PC-9 (cell line): ENCODE data around the gene LUZP2.

Experiments used
- EZH2 ChIP-seq: fragments of 200-600 bp; sonication (generic); IDR thresholded peaks from 2 replicates; pipeline ENCODE4 v1.8.0; 2017; ENCODE audit warnings: antibody characterized with exemption, low read depth
- TF ChIP-seq, protein P1 (sequence below): fragments of 200-600 bp; sonication (generic); conservative IDR thresholded peaks from 2 replicates; pipeline ENCODE4 v1.6.1; 2017; ENCODE audit warnings: mixed run types, antibody characterized with exemption, mild to moderate bottlenecking, moderate library complexity

DNA sequence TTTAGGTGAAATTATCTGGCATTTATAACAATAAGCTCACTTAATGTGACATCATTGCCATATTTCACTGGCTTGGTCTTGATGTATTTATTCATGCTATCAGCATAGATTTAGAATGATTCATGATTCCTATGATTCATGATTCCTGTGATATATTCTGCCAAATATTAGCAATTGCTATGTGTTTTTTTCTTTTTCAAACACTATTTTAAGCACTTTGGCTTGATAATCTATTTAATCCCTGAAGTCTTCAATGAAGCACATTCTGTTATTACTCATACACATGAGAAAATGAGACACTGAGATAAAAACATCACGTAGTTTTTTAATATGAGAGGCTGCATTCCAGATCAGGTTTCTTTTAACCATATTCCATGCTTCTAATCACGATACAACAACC is 78.5 kb downstream of the LUZP2 start:
- TF ChIP-seq, protein P1, sequence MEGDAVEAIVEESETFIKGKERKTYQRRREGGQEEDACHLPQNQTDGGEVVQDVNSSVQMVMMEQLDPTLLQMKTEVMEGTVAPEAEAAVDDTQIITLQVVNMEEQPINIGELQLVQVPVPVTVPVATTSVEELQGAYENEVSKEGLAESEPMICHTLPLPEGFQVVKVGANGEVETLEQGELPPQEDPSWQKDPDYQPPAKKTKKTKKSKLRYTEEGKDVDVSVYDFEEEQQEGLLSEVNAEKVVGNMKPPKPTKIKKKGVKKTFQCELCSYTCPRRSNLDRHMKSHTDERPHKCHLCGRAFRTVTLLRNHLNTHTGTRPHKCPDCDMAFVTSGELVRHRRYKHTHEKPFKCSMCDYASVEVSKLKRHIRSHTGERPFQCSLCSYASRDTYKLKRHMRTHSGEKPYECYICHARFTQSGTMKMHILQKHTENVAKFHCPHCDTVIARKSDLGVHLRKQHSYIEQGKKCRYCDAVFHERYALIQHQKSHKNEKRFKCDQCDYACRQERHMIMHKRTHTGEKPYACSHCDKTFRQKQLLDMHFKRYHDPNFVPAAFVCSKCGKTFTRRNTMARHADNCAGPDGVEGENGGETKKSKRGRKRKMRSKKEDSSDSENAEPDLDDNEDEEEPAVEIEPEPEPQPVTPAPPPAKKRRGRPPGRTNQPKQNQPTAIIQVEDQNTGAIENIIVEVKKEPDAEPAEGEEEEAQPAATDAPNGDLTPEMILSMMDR, result no peak
- no peak for TF ChIP-seq EZH2
